Neural cell (in vitro differentiated cells): ENCODE measurements around the gene ST3GAL5.

Experiments used
- EP300 ChIP-seq: fragments of 450-650 bp; conservative IDR thresholded peaks from 2 replicates; pipeline ENCODE4 v1.6.1; 2014; ENCODE audit warnings: antibody characterized with exemption, mild to moderate bottlenecking, moderate library complexity; ENCODE audit not compliant: poor library complexity, severe bottlenecking
- EZH2 ChIP-seq: fragments of 200-600, 300-800 bp; shearing (Covaris generic), sonication (generic); IDR thresholded peaks from 2 replicates; pipeline ENCODE4 v1.6.1; 2014; ENCODE audit warnings: antibody characterized with exemption, low read length, borderline replicate concordance, mild to moderate bottlenecking; ENCODE audit not compliant: insufficient read depth, poor library complexity, severe bottlenecking
- MXI1 ChIP-seq: fragments of 450-650 bp; conservative IDR thresholded peaks from 2 replicates; pipeline ENCODE4 v1.6.1; 2014; ENCODE audit warnings: antibody characterized with exemption, mild to moderate bottlenecking; ENCODE audit not compliant: poor library complexity, severe bottlenecking
- POLR2AphosphoS5 ChIP-seq: IDR thresholded peaks from 2 replicates; pipeline ENCODE4 v1.6.1; 2012
- RAD21 ChIP-seq: fragments of 450-650 bp; conservative IDR thresholded peaks from 2 replicates; pipeline ENCODE4 v1.6.1; 2014; ENCODE audit warnings: antibody characterized with exemption, mild to moderate bottlenecking, moderate library complexity
- SMC3 ChIP-seq: fragments of 450-650 bp; conservative IDR thresholded peaks from 2 replicates; pipeline ENCODE4 v1.6.1; 2014; ENCODE audit warnings: antibody characterized with exemption, mild to moderate bottlenecking, moderate library complexity; ENCODE audit not compliant: poor library complexity
- TAF1 ChIP-seq: IDR thresholded peaks from 2 replicates; pipeline ENCODE4 v1.6.1; 2012; ENCODE audit warnings: low read depth
- TF ChIP-seq, protein P1 (sequence below): fragments of 450-650 bp; IDR thresholded peaks from 2 replicates; pipeline ENCODE4 v1.5.1; 2014; ENCODE audit warnings: antibody characterized with exemption, mild to moderate bottlenecking, moderate library complexity; ENCODE audit not compliant: poor library complexity, severe bottlenecking
- TF ChIP-seq, protein P2 (sequence below): IDR thresholded peaks from 2 replicates; pipeline ENCODE4 v1.6.1; 2012; ENCODE audit warnings: borderline replicate concordance

DNA sequence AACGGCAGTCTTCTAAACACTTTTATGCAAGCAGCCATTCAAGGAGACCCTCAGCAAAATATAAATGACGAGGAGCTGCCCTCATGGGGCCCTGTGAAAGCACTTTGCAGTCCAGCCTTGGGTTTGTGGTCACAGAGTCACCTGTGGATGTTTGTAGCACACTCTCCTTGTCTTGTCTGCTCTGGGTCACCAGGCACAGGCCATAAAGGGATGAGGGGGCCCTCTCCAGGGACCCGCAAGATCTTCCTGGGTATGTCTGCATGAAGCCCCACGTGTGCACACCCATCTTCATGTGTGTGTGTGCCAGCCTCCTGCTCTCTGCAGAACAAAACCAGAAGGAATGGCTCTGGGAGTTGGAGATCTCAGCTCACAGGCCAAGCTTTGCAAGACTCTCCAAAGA is 98.8 kb downstream of the ST3GAL5 start:
- TF ChIP-seq, protein P1, sequence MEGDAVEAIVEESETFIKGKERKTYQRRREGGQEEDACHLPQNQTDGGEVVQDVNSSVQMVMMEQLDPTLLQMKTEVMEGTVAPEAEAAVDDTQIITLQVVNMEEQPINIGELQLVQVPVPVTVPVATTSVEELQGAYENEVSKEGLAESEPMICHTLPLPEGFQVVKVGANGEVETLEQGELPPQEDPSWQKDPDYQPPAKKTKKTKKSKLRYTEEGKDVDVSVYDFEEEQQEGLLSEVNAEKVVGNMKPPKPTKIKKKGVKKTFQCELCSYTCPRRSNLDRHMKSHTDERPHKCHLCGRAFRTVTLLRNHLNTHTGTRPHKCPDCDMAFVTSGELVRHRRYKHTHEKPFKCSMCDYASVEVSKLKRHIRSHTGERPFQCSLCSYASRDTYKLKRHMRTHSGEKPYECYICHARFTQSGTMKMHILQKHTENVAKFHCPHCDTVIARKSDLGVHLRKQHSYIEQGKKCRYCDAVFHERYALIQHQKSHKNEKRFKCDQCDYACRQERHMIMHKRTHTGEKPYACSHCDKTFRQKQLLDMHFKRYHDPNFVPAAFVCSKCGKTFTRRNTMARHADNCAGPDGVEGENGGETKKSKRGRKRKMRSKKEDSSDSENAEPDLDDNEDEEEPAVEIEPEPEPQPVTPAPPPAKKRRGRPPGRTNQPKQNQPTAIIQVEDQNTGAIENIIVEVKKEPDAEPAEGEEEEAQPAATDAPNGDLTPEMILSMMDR = no peak
- TF ChIP-seq EP300 (no peak), MXI1 (no peak), TAF1 (no peak), EZH2 (no peak), POLR2AphosphoS5 (no peak), SMC3 (no peak), RAD21 (no peak)
- TF ChIP-seq, protein P2, sequence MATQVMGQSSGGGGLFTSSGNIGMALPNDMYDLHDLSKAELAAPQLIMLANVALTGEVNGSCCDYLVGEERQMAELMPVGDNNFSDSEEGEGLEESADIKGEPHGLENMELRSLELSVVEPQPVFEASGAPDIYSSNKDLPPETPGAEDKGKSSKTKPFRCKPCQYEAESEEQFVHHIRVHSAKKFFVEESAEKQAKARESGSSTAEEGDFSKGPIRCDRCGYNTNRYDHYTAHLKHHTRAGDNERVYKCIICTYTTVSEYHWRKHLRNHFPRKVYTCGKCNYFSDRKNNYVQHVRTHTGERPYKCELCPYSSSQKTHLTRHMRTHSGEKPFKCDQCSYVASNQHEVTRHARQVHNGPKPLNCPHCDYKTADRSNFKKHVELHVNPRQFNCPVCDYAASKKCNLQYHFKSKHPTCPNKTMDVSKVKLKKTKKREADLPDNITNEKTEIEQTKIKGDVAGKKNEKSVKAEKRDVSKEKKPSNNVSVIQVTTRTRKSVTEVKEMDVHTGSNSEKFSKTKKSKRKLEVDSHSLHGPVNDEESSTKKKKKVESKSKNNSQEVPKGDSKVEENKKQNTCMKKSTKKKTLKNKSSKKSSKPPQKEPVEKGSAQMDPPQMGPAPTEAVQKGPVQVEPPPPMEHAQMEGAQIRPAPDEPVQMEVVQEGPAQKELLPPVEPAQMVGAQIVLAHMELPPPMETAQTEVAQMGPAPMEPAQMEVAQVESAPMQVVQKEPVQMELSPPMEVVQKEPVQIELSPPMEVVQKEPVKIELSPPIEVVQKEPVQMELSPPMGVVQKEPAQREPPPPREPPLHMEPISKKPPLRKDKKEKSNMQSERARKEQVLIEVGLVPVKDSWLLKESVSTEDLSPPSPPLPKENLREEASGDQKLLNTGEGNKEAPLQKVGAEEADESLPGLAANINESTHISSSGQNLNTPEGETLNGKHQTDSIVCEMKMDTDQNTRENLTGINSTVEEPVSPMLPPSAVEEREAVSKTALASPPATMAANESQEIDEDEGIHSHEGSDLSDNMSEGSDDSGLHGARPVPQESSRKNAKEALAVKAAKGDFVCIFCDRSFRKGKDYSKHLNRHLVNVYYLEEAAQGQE = no peak
